PC-3 (cell line): ENCODE measurements around the gene DLK1.

Experiments used
- EZH2phosphoT487 ChIP-seq: fragments of 300-600 bp; sonication (generic); IDR thresholded peaks from 2 replicates; pipeline ENCODE4 v1.6.1; 2018; ENCODE audit warnings: mild to moderate bottlenecking, antibody characterized with exemption, low read length, borderline replicate concordance
- TF ChIP-seq, protein P1 (sequence below): fragments of 300-600 bp; sonication (generic); conservative IDR thresholded peaks from 2 replicates; pipeline ENCODE4 v1.5.1; 2017; ENCODE audit warnings: antibody characterized with exemption, low read depth, mild to moderate bottlenecking, low read length

DNA sequence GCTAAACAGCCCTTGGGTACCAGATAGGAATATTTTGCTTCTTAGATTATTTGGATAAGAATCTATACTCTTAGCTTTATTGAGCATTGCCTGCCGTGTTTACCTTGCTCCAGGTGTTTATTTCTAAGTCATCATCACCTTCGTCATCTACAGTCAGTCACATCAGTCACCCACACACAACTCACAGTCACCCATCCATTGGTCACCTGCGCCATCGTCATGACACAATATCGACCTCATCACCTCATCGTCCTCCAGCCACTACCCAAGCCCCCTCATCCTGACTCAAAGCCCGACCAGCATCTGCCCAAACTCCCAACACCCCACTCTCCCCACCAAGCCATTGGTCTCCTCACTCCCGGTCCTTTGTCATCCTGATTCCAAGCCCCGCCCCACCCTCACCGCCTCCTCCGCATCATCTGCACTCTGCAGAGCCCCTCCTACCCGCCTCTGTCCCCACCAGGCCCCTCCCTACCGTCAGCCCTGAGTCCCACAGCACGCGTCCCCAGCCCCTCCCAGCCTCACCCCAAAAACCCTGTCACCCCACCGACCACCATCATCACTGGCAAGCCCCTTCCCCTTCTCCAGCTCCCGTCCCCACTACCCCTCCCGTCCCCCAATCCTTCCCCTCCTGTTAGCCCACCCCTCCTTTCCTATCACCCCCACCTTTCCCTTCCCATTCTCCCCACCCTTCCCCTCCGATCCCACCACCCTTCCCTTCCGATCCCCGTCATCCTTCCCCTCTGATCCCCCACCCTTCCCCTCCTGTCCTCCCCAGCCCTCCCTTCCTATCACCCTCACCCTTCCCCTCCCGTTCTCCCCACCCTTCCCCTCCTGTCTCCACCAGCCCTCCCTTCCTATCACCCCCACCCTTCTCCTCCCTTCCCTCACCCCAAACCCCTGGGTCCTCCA lies 9.8 kb downstream of the DLK1 start:
- TF ChIP-seq, protein P1, sequence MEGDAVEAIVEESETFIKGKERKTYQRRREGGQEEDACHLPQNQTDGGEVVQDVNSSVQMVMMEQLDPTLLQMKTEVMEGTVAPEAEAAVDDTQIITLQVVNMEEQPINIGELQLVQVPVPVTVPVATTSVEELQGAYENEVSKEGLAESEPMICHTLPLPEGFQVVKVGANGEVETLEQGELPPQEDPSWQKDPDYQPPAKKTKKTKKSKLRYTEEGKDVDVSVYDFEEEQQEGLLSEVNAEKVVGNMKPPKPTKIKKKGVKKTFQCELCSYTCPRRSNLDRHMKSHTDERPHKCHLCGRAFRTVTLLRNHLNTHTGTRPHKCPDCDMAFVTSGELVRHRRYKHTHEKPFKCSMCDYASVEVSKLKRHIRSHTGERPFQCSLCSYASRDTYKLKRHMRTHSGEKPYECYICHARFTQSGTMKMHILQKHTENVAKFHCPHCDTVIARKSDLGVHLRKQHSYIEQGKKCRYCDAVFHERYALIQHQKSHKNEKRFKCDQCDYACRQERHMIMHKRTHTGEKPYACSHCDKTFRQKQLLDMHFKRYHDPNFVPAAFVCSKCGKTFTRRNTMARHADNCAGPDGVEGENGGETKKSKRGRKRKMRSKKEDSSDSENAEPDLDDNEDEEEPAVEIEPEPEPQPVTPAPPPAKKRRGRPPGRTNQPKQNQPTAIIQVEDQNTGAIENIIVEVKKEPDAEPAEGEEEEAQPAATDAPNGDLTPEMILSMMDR, result no peak
- TF ChIP-seq EZH2phosphoT487, result no peak
